Parathyroid adenoma (tissue), 2 donors: ENCODE measurements around the gene EGFR.
A peak's percentile ranks its signal among the peaks of the same experiment; 100 is the strongest.

ENCODE experiments used
- H2AFZ ChIP-seq: fragments of 300-600 bp; sonication (generic); one replicate; pipeline ENCODE4 v1.7.0; 2017; ENCODE audit warnings: antibody characterized with exemption, mild to moderate bottlenecking
- H3K27ac ChIP-seq: fragments of 300-600 bp; sonication (generic); one replicate; pipeline ENCODE4 v1.7.0; 2017
- H3K27me3 ChIP-seq: fragments of 300-600 bp; sonication (generic); one replicate; pipeline ENCODE4 v1.7.0; 2017; ENCODE audit warnings: low read length; ENCODE audit not compliant: control insufficient read depth, insufficient read depth
- H3K36me3 ChIP-seq: fragments of 300-600 bp; sonication (generic); one replicate; pipeline ENCODE4 v1.7.0; 2017; ENCODE audit warnings: low read length; ENCODE audit not compliant: control insufficient read depth, insufficient read depth
- H3K4me1 ChIP-seq: fragments of 300-600 bp; sonication (generic); one replicate; pipeline ENCODE4 v1.7.0; 2017; ENCODE audit warnings: control low read depth
- H3K4me2 ChIP-seq: fragments of 300-600 bp; sonication (generic); one replicate; pipeline ENCODE4 v1.7.0; 2017; ENCODE audit warnings: low read length
- H3K4me3 ChIP-seq: fragments of 300-600 bp; sonication (generic); one replicate; pipeline ENCODE4 v1.7.0; 2017; ENCODE audit warnings: low read depth, low read length
- H3K79me2 ChIP-seq: fragments of 300-600 bp; sonication (generic); one replicate; pipeline ENCODE4 v1.7.0; 2017; ENCODE audit warnings: control low read depth
- H3K9ac ChIP-seq: fragments of 300-600 bp; sonication (generic); one replicate; pipeline ENCODE4 v1.7.0; 2017; ENCODE audit warnings: mild to moderate bottlenecking
- H3K9me3 ChIP-seq: fragments of 300-600 bp; sonication (generic); one replicate; pipeline ENCODE4 v1.7.0; 2017; ENCODE audit warnings: low read length; ENCODE audit not compliant: control insufficient read depth
- TF ChIP-seq, protein P1 (sequence below): fragments of 300-600 bp; sonication (generic); IDR thresholded peaks from one replicate; pipeline ENCODE4 v1.7.0; 2017; ENCODE audit warnings: antibody characterized with exemption, mild to moderate bottlenecking
- donor health status: primary hyperparathyroidism.

Gene EGFR

GRCh38 chr7:55130395-55131141 is 111.8 kb downstream of the EGFR start:
- no peaks in the 10 kb centered on the region for H3K36me3 ChIP-seq
- H3K9me3 ChIP-seq: no peaks in the 10 kb centered on the region
- H2AFZ ChIP-seq: no peak overlapping the region
- no peaks in the 10 kb centered on the region for H3K79me2 ChIP-seq
- no peaks in the 10 kb centered on the region for H3K4me1 ChIP-seq
- H3K27me3 ChIP-seq: no peaks in the 10 kb centered on the region
- TF ChIP-seq, protein P1, sequence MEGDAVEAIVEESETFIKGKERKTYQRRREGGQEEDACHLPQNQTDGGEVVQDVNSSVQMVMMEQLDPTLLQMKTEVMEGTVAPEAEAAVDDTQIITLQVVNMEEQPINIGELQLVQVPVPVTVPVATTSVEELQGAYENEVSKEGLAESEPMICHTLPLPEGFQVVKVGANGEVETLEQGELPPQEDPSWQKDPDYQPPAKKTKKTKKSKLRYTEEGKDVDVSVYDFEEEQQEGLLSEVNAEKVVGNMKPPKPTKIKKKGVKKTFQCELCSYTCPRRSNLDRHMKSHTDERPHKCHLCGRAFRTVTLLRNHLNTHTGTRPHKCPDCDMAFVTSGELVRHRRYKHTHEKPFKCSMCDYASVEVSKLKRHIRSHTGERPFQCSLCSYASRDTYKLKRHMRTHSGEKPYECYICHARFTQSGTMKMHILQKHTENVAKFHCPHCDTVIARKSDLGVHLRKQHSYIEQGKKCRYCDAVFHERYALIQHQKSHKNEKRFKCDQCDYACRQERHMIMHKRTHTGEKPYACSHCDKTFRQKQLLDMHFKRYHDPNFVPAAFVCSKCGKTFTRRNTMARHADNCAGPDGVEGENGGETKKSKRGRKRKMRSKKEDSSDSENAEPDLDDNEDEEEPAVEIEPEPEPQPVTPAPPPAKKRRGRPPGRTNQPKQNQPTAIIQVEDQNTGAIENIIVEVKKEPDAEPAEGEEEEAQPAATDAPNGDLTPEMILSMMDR: no peak
- no peak overlapping the region for H3K4me2 ChIP-seq
- no peak overlapping the region for H3K4me3 ChIP-seq
- H3K9ac ChIP-seq: no peak overlapping the region
- H3K27ac ChIP-seq: peak overlapping the region; percentile 4

DNA sequence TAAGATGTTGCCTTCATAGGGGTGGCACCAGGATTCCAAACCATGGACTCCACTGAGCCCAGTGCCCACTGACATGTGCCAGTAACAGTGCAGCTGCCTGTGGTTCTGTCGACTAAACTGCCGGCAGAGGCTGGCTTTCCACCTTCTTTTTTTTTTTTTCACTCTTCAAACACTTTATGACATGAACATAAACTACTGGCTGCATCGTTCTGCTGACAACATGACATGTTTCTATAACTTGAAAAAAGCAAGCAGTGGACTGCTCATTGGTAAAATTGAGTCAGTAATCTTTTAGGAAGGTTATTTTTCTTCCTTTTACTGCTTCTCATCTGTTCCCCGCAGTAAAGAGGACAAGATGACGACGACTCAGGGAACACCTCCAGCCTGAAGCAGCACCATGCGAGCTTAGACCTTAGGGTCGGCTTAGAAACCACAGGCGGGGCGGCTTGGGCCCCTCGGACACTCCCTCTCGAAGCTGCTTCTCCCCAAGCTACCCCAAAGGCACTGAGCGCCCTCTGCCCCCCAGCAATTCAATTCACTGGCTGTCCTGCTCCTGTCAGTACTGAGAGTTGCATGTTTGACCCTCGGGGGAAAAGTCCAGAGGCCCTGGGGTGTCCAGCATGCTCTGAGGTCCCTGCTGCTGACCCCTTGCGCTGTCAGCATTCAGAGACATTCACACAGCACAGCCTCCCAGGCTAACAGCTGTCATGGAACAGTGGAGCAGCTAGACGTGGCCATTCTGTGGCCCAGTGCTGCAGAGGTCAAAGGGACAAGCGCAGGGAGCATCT is 112.5 kb downstream of the EGFR start:
- Histone ChIP-seq H3K9ac (no peak overlapping the region), H3K4me3 (no peak overlapping the region), H3K27me3 (no peaks in the 10 kb centered on the region), H3K36me3 (no peaks in the 10 kb centered on the region), H3K79me2 (no peaks in the 10 kb centered on the region), H3K9me3 (no peaks in the 10 kb centered on the region), H3K4me2 (no peak overlapping the region), H3K4me1 (no peaks in the 10 kb centered on the region), H2AFZ (no peak overlapping the region), H3K27ac (peak overlapping the region; percentile 4)
- TF ChIP-seq, protein P1: no peak

- Histone ChIP-seq H3K9ac (no peak overlapping the region), H3K27ac (no peak overlapping the region), H3K36me3 (no peaks in the 10 kb centered on the region), H3K9me3 (no peaks in the 10 kb centered on the region), H3K4me2 (no peak overlapping the region), H3K27me3 (no peaks in the 10 kb centered on the region), H2AFZ (no peak overlapping the region), H3K4me3 (no peak overlapping the region), H3K4me1 (no peaks in the 10 kb centered on the region), H3K79me2 (no peaks in the 10 kb centered on the region)
- TF ChIP-seq, protein P1: no peak
These were observed 113.7 kb downstream of the EGFR start for GRCh38 chr7:55132550-55132889.

DNA sequence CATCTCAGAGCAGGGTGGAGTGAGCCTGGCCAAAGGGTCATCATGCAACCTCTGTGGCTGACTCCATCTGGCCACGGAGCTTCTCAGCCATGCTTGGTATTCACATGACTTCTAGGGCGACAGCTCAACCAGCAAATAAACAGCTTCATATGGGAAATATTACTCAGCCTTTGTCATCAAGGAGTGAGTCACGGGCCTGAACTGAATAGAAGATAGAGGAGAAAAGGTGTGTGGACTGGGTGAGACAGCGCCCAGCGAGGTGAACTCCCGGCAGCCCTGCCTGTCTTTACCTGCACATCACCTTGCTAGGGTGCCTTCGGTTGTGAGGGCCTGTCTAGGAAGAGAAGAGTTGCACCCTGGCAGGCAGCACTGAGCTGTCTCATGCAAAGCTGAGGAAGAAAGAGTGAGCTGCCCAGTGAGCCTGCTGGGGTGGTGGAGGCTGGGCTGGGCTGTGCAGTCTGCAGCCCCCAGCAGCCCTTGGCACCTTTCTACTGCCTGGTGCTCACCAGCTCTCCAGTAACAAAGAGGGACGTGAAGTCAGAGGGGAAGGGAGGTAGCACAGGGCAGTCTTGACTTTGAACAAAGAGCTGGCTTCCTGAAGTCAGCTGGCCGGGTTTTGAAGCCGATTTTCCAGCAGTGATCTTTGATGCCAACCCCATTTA is 114.2 kb downstream of the EGFR start:
- Histone ChIP-seq H3K27ac (no peak overlapping the region), H3K4me2 (no peak overlapping the region), H3K9me3 (no peaks in the 10 kb centered on the region), H3K36me3 (no peaks in the 10 kb centered on the region), H2AFZ (no peak overlapping the region), H3K4me3 (no peak overlapping the region), H3K79me2 (no peaks in the 10 kb centered on the region), H3K9ac (no peak overlapping the region), H3K4me1 (no peaks in the 10 kb centered on the region), H3K27me3 (no peaks in the 10 kb centered on the region)
- TF ChIP-seq, protein P1: no peak
